Measurements from ENCODE around the gene EYA3. TPM values are rescaled to one million over a fixed set of nuclear protein-coding genes. Genes with fewer than 3 reads are reported as not detected.

EYA3 gene
- total and polyA plus RNA-seq, 7 donors: 3.6 to 15.3 (median 13.1) TPM

DNA sequence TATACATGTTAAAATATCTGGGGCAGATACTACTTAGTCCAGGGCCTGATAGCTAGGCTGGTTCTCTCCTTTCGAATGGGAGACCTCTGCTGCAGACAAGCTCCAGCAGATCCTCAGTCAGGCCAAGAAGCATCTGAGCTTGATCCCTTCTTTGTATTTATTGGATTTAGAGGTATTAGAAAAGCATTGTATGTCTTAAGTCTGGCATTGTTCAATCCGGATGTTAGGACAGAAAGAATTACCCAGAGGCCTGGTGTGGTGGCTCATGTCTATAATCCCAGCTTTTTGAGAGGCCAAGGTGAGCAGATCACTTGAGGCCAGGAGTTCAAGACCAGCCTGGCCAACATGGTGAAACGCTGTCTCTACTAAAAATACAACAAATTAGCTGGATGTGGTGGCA is 21.2 kb upstream of the EYA3 start:
- no peak overlapping the region for H3K4me3 ChIP-seq
- no peak for DNase-seq
- H3K27ac ChIP-seq: no peak overlapping the region
- intact Hi-C loops (cut with DNase I): no loop called here
- TF ChIP-seq, protein P1, sequence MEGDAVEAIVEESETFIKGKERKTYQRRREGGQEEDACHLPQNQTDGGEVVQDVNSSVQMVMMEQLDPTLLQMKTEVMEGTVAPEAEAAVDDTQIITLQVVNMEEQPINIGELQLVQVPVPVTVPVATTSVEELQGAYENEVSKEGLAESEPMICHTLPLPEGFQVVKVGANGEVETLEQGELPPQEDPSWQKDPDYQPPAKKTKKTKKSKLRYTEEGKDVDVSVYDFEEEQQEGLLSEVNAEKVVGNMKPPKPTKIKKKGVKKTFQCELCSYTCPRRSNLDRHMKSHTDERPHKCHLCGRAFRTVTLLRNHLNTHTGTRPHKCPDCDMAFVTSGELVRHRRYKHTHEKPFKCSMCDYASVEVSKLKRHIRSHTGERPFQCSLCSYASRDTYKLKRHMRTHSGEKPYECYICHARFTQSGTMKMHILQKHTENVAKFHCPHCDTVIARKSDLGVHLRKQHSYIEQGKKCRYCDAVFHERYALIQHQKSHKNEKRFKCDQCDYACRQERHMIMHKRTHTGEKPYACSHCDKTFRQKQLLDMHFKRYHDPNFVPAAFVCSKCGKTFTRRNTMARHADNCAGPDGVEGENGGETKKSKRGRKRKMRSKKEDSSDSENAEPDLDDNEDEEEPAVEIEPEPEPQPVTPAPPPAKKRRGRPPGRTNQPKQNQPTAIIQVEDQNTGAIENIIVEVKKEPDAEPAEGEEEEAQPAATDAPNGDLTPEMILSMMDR (IDR thresholded peaks at IDR 0.05): no peak
- no peaks in the 10 kb centered on the region for H3K27me3 ChIP-seq (ENCODE audit: insufficient read depth in 3 of 3, low read length in 2 of 3)
- no peaks in the 10 kb centered on the region for H3K9me3 ChIP-seq
- no peaks in the 10 kb centered on the region for H3K4me1 ChIP-seq
- no peaks in the 10 kb centered on the region for H3K36me3 ChIP-seq (ENCODE audit: insufficient read depth in 1 of 2, low read depth in 1 of 2)
- no peak for ATAC-seq
- 79 to 88% (median 85%) methylated on average over 3 of the region's 3 CpGs for WGBS, 3 donors

DNA sequence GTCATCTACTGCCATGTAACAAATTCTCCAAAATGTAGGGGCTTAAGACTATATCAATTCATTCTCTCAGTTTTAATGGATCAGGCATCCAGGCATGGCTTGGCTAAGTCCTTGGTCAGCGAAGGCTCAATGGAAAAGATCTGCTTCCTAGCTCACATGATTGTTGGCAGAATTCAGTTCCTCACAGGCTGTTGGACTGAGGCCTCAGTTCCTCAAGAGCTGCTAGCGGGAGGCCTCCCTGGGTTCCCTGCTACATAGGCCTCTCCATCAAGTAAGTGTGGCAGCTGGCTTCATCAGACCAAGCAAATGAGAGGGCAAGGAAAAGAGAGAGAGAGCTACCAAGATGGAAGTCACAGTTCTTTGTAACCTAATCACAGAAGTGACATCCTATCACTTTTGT is 19.6 kb upstream of the EYA3 start:
- H3K4me1 ChIP-seq: no peaks in the 10 kb centered on the region
- DNase-seq (no peak), ATAC-seq (no peak)
- no peak overlapping the region for H3K27ac ChIP-seq
- H3K27me3 ChIP-seq (ENCODE audit: insufficient read depth in 3 of 3, low read length in 2 of 3): no peaks in the 10 kb centered on the region
- intact Hi-C loops (cut with DNase I): no loop called here
- H3K4me3 ChIP-seq: no peak overlapping the region
- 82 to 96% (median 85%) methylated on average over 2 of the region's 2 CpGs for WGBS, 3 donors
- TF ChIP-seq, protein P1 (IDR thresholded peaks at IDR 0.05): no peak
- H3K9me3 ChIP-seq: no peaks in the 10 kb centered on the region
- no peaks in the 10 kb centered on the region for H3K36me3 ChIP-seq (ENCODE audit: insufficient read depth in 1 of 2, low read depth in 1 of 2)

DNA sequence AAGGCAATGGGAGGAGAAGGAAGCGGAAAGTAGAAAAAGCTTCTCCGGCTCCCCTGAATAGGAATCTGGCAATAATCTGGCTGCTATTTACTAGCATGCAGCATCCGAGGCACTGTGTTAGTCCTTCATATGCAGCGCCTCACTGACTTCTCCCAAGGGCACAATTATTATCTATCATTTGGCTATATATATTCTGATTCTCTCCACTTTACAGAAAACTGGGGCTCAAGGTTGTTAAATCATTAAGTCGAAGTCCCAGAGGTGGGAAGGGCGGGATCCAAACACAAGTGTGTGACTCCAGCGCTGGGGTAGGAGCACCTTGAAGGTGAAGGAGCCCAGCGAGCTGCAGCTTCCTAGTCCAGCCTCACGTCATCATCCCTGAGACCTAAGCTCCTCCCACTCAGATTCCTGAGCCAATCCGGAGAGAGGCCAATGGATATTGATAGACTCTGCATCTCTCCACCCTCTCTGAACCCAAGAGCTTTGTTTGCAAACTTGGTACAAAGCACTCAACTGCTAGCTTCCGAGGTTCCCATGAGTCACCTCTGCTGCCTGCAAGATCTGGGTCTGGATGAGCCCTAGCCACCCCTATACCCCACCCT is 16.6 kb upstream of the EYA3 start:
- TF ChIP-seq, protein P1 (IDR thresholded peaks at IDR 0.05): no peak
- intact Hi-C loops (cut with DNase I): no loop called here
- DNase-seq: no peak
- ATAC-seq: peak in 1 of 4 donors; percentile 49
- 22 to 33% (median 26%) methylated on average over 11 of the region's 11 CpGs for WGBS, 3 donors
- H3K4me1 ChIP-seq: no peaks in the 10 kb centered on the region
- peak overlapping the region; percentile 36 for H3K4me3 ChIP-seq
- H3K36me3 ChIP-seq (ENCODE audit: insufficient read depth in 1 of 2, low read depth in 1 of 2): no peaks in the 10 kb centered on the region
- no peaks in the 10 kb centered on the region for H3K27me3 ChIP-seq (ENCODE audit: insufficient read depth in 3 of 3, low read length in 2 of 3)
- H3K9me3 ChIP-seq: no peaks in the 10 kb centered on the region
- no peak overlapping the region for H3K27ac ChIP-seq

DNA sequence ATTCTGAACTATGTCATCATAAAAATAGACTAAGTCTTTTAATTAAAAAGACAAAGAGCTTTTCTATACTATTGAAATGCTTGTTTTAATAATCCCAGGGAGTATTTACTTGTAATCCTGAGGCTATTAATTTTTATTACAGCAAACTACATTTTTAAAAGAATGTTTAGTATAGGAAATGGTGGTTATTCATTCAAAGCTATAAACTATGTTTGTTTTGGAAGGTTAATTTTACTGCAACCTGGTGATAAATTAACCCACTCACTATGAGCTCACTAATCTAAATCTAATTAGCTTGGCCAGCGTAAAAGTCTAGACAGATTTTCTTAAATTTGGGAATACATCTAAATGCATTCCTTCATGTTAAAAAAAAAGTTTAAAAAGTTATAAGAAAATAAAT is 13.8 kb upstream of the EYA3 start:
- H3K27ac ChIP-seq: no peak overlapping the region
- no peaks in the 10 kb centered on the region for H3K9me3 ChIP-seq
- DNase-seq (no peak), ATAC-seq (no peak)
- TF ChIP-seq, protein P1 (IDR thresholded peaks at IDR 0.05): no peak
- 91 to 98% (median 94%) methylated on average over 1 of the region's 1 CpG for WGBS, 3 donors
- H3K4me1 ChIP-seq: peaks cover 6% of the 10 kb centered on the region
- no peaks in the 10 kb centered on the region for H3K27me3 ChIP-seq (ENCODE audit: insufficient read depth in 3 of 3, low read length in 2 of 3)
- intact Hi-C loops (cut with DNase I): no loop called here
- H3K4me3 ChIP-seq: no peak overlapping the region
- no peaks in the 10 kb centered on the region for H3K36me3 ChIP-seq (ENCODE audit: insufficient read depth in 1 of 2, low read depth in 1 of 2)

All from psoas muscle (tissue), 8 donors.